K562 (cell line): ENCODE measurements around the gene EPHX1. TPM values are rescaled to one million over a fixed set of nuclear protein-coding genes. Genes with fewer than 3 reads are reported as not detected.

Experiments used
- CEBPB ChIP-seq: fragments of 450-650 bp; IDR thresholded peaks from 2 replicates; pipeline ENCODE4 v1.6.1; 2016; ENCODE audit warnings: missing genetic modification characterization, missing compliant biosample characterization
- CHD2 ChIP-seq: IDR thresholded peaks from 2 replicates; pipeline ENCODE4 v1.6.1; 2011; ENCODE audit warnings: low read depth, low read length
- ESRRB ChIP-seq: fragments of 250-450 bp; sonication (Bioruptor Pico); IDR thresholded peaks from 2 replicates; pipeline ENCODE4 v1.5.0; 2020; ENCODE audit warnings: mild to moderate bottlenecking, moderate library complexity, borderline replicate concordance
- ETV1 ChIP-seq: fragments of 450-650 bp; conservative IDR thresholded peaks from 2 replicates; pipeline ENCODE4 v1.6.1; 2016; ENCODE audit warnings: missing genetic modification characterization, control low read depth, low read depth, missing compliant biosample characterization
- HDAC6 ChIP-seq: IDR thresholded peaks from 2 replicates; pipeline ENCODE4 v1.6.1; 2012; ENCODE audit warnings: low read depth, mild to moderate bottlenecking, control low read depth, inconsistent platforms, low read length, moderate library complexity
- KDM5B ChIP-seq: fragments of 200-600 bp; sonication (generic); IDR thresholded peaks from 2 replicates; pipeline ENCODE4 v1.6.1; 2012; ENCODE audit warnings: low read depth, mild to moderate bottlenecking, moderate library complexity, low read length, control low read depth, inconsistent platforms; ENCODE audit not compliant: insufficient replicate concordance
- MED1 ChIP-seq: sonication (generic); formaldehyde crosslinking; IDR thresholded peaks from 2 replicates; pipeline ENCODE4 v1.8.1; 2023; ENCODE audit warnings: missing genetic modification reagents, borderline replicate concordance
- MTA3 ChIP-seq: fragments of 450-650 bp; formaldehyde crosslinking; IDR thresholded peaks from 2 replicates; pipeline ENCODE4 v1.6.1; 2017; ENCODE audit warnings: mild to moderate bottlenecking, borderline replicate concordance
- NCOR1 ChIP-seq: fragments of 450-650 bp; IDR thresholded peaks from 2 replicates; pipeline ENCODE4 v1.6.1; 2016; ENCODE audit warnings: mild to moderate bottlenecking, moderate library complexity
- POLR3A ChIP-seq: IDR thresholded peaks from 2 replicates; pipeline ENCODE4 v1.6.1; 2011; ENCODE audit warnings: borderline replicate concordance, mild to moderate bottlenecking, moderate library complexity; ENCODE audit not compliant: insufficient read length, insufficient read depth; ENCODE audit errors: extremely low read depth
- PURB ChIP-seq: sonication (generic); formaldehyde crosslinking; IDR thresholded peaks from 2 replicates; pipeline ENCODE4 v1.9.0; 2021; ENCODE audit warnings: low read depth, mild to moderate bottlenecking, missing genetic modification reagents
- RHOXF2B ChIP-seq: fragments of 250-450 bp; sonication (Bioruptor Pico); conservative IDR thresholded peaks from 2 replicates; pipeline ENCODE4 v1.5.1; 2021
- SMAD4 ChIP-seq: fragments of 250-450 bp; sonication (Bioruptor Pico); conservative IDR thresholded peaks from 2 replicates; pipeline ENCODE4 v1.8.0; 2021; ENCODE audit warnings: inconsistent platforms, mild to moderate bottlenecking, moderate library complexity
- SNIP1 ChIP-seq: fragments of 450-650 bp; IDR thresholded peaks from 2 replicates; pipeline ENCODE4 v1.7.1; 2017; ENCODE audit warnings: low read depth, mild to moderate bottlenecking
- TARDBP ChIP-seq: fragments of 450-650 bp; IDR thresholded peaks from 2 replicates; pipeline ENCODE4 v1.6.1; 2016
- U2AF2 ChIP-seq: fragments of 200-400 bp; formaldehyde crosslinking; optimal IDR thresholded peaks from 2 replicates; pipeline ENCODE3; 2017; ENCODE audit warnings: low read depth, mild to moderate bottlenecking, low read length
- ZBED1 ChIP-seq: IDR thresholded peaks from 2 replicates; pipeline ENCODE4 v1.6.1; 2014
- ZNF384 ChIP-seq: IDR thresholded peaks from 2 replicates; pipeline ENCODE4 v1.6.1; 2012; ENCODE audit warnings: low read depth, low read length, improper control_type of control experiment
- ZNF584 ChIP-seq: fragments of 200-800 bp; sonication (Bioruptor generic); IDR thresholded peaks from 2 replicates; pipeline ENCODE4 v1.6.1; 2016; ENCODE audit warnings: low read depth, mild to moderate bottlenecking, missing genetic modification characterization, missing compliant biosample characterization
- polyA plus RNA-seq, 8 experiments: library from polyadenylated mRNA; depleted of rRNA in 4 of 8; stranded (reverse) in 5 of 8; unstranded in 3 of 8; fragments of >200 nt; fragmentation: Nextera tagmentation in 2 of 8; fragmentation: Illumina TruSeq in 1 of 8; extraction: Ambion mirVana in 2 of 8; extraction: Trizol in 1 of 8; gene quantifications; 2 replicates each; pipeline versions ENCODE4 v1.2.1 to v1.2.3, GENCODE V29; 2011 to 2014; ENCODE audit warnings: inconsistent platforms in 1 of 8, missing spikeins in 1 of 8
- total RNA-seq, 7 experiments: library from RNA; depleted of rRNA in 6 of 7; stranded (reverse); fragments of >200 nt in 6 of 7; fragmentation: Illumina TruSeq in 2 of 7; extraction: Trizol in 2 of 7; gene quantifications; 2 replicates each; pipeline versions ENCODE4 v1.2.1 to v1.2.3, GENCODE V29; 2011 to 2021; ENCODE audit warnings: low replicate concordance in 1 of 7
- TF ChIP-seq, protein P1 (sequence below): fragments of 450-650 bp; IDR thresholded peaks from 2 replicates; pipeline ENCODE4 v1.6.1; 2017; ENCODE audit warnings: mild to moderate bottlenecking, moderate library complexity
- TF ChIP-seq, protein P2 (sequence below): fragments of 450-650 bp; formaldehyde crosslinking; IDR thresholded peaks from 2 replicates; pipeline ENCODE4 v1.4.0; 2022; ENCODE audit warnings: missing genetic modification characterization
- TF ChIP-seq, protein P3 (sequence below): fragments of 250-450 bp; sonication (Bioruptor Pico); IDR thresholded peaks from 2 replicates; pipeline ENCODE4 v1.5.0; 2021; ENCODE audit warnings: mild to moderate bottlenecking, moderate library complexity

The EPHX1 gene
- total and polyA plus RNA-seq, 9 of the 15 experiments (the other 6 are each of a cell fraction or from before 2014, with no cell fraction given), result 0.21 to 27.0 (median 6.7) TPM

DNA sequence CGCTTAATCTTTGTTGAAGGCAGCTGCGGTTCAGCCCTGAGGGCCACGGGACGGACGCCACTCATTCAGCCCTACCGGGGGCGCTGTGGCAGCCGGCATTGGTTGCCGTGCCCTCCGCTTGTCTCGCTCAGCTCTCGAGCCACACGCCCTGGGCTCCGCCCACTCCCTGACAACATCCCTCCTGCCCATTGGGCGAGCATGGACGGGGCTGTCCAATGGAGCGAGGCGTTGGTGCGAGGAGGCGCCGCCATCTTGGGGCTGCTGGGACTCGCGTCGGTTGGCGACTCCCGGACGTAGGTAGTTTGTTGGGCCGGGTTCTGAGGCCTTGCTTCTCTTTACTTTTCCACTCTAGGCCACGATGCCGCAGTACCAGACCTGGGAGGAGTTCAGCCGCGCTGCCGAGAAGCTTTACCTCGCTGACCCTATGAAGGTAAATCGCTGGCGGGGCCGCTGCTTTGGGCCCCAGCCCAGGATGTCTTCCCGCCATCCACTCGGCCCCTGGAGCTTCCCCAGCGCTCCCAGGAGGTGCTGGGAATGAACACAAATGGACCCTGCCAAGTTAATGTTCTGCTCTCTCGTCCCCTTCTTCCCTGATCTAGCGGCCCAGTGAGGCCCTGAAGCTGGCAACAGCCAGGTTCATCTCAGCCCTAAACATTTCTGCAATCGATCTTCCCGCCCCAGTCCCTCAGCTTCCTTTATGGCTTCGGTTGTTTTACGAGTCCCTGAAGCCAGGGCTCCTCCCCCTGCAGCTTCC, 32.2 kb upstream of the EPHX1 start, which contains the start of gene SRP9 (continued):
- TF ChIP-seq ZNF384 (peak; percentile 48; the same call in 1 of the 2 replicates), MED1 (no peak), SNIP1 (no peak), ESRRB (no peak), ZNF584 (CRISPR knock-in tag) (peak; percentile 40; the same call in 1 of the 2 replicates), ETV1 (tag) (peak; percentile 64; the same call in 1 of the 2 replicates), SMAD4 (CRISPR knock-in tag) (peak; percentile 48; the same call in 1 of the 2 replicates), CEBPB (tag) (no peak), POLR3A (no peak), KDM5B (peak; percentile 64), TARDBP (peak; percentile 76), U2AF2 (no peak), HDAC6 (no peak), ZBED1 (peak; percentile 96; the same call in 1 of the 2 replicates), CHD2 (peak; percentile 77), RHOXF2B (CRISPR knock-in tag) (0 out of 2 replicates have a peak, but pooled peaks have one; percentile 67), PURB (CRISPR knock-in tag) (no peak), MTA3 (peak; percentile 92), NCOR1 (peak; percentile 29)
- TF ChIP-seq, protein P1, sequence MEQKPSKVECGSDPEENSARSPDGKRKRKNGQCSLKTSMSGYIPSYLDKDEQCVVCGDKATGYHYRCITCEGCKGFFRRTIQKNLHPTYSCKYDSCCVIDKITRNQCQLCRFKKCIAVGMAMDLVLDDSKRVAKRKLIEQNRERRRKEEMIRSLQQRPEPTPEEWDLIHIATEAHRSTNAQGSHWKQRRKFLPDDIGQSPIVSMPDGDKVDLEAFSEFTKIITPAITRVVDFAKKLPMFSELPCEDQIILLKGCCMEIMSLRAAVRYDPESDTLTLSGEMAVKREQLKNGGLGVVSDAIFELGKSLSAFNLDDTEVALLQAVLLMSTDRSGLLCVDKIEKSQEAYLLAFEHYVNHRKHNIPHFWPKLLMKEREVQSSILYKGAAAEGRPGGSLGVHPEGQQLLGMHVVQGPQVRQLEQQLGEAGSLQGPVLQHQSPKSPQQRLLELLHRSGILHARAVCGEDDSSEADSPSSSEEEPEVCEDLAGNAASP, result no peak
- TF ChIP-seq, protein P2, sequence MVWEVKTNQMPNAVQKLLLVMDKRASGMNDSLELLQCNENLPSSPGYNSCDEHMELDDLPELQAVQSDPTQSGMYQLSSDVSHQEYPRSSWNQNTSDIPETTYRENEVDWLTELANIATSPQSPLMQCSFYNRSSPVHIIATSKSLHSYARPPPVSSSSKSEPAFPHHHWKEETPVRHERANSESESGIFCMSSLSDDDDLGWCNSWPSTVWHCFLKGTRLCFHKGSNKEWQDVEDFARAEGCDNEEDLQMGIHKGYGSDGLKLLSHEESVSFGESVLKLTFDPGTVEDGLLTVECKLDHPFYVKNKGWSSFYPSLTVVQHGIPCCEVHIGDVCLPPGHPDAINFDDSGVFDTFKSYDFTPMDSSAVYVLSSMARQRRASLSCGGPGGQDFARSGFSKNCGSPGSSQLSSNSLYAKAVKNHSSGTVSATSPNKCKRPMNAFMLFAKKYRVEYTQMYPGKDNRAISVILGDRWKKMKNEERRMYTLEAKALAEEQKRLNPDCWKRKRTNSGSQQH (CRISPR knock-in tag), result 0 out of 2 replicates have a peak, but pooled peaks have one; percentile 49
- TF ChIP-seq, protein P3, sequence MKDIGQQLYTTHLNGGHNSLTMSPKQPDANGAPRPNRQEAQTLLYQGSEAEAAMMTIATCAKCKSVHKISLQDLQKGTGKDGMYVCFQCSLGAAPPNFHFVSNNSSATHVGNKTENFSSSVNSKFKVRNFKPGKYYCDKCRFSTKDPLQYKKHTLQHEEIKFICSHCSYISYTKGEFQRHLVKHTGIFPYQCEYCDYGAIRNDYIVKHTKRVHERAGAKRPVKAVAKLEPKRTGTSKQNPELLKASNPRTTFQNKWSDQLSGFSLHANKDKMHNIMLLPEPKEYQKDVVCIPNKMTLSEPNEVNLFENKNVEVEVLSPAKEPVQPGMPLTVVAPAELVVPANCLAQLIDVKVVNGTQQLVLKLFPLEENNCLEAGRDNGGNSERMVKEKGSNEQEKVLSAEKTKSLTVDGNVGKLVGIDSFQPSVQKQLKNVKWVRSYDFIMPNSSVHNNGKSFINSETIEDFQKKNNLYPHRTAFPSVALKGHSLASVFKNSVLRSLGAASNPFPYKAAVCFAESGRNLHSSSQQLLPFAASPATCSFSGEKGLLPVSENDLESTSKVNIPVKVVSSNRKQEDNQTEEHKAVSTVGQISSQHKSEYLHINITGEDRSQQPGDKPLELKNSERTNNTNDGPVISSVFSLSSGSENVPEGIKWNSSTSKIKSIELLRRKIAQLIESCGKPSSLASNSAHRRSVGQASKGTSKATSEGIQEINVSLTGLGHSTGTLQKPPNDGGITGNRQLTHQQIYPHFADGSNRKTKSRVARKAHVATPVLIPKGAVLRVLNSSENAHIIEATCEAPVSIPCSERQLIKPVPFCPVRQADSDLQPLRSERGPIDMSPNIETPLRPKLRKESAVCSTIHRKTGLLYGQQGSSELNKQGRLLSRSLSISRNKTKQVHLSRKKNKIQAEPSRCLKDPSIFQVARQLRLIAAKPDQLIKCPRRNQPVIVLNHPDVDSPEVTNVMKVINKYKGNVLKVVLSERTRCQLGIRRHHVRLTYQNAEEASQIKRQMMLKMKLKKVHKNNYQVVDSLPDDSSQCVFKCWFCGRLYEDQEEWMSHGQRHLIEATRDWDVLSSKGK (CRISPR knock-in tag), result no peak
